Measurements from ENCODE around the gene DNAH1. TPM values are rescaled to one million over a fixed set of nuclear protein-coding genes. Genes with fewer than 3 reads are reported as not detected.
"Not testable (repeated sequence)": the region's sequence is repeated elsewhere in the genome, so short reads cannot be mapped to it uniquely, and the experiment has no call there.

Gene DNAH1
- total RNA-seq, 1 donor = 8.7 TPM

- Histone ChIP-seq H3K27me3 (ENCODE audit: insufficient read depth, low read length) (no peaks in the 10 kb centered on the region), H3K79me2 (ENCODE audit: insufficient read depth, low read length) (peaks cover 99% of the 10 kb centered on the region), H3K27ac (ENCODE audit: low read depth, low read length) (no peak overlapping the region), H4K20me1 (ENCODE audit: insufficient read depth, low read length) (peaks cover 78% of the 10 kb centered on the region), H2AFZ (ENCODE audit: low read length) (no peak overlapping the region), H3K4me2 (ENCODE audit: insufficient read depth, low read length) (no peak overlapping the region), H3K36me3 (ENCODE audit: insufficient read depth, low read length) (peaks cover 29% of the 10 kb centered on the region), H3K9me3 (ENCODE audit: low read depth, low read length) (no peaks in the 10 kb centered on the region), H3K4me3 (ENCODE audit: insufficient read depth, low read length) (no peak overlapping the region), H3K4me1 (ENCODE audit: insufficient read depth, low read length) (peaks cover 22% of the 10 kb centered on the region)
- no peak for DNase-seq (ENCODE audit: insufficient read length, low spot score, missing footprints)
- no peak for TF ChIP-seq CTCF (IDR thresholded peaks at IDR 0.05; ENCODE audit: extremely low read depth, low read depth, low read length)
Measured at GRCh38 chr3:52272831-52273230, 43.3 kb upstream of the DNAH1 start.

- Histone ChIP-seq H3K4me1 (ENCODE audit: insufficient read depth, low read length) (peaks cover 30% of the 10 kb centered on the region), H3K79me2 (ENCODE audit: insufficient read depth, low read length) (peaks cover 84% of the 10 kb centered on the region), H4K20me1 (ENCODE audit: insufficient read depth, low read length) (peaks cover 65% of the 10 kb centered on the region)
- not testable (repeated sequence) for H3K36me3 ChIP-seq (ENCODE audit: insufficient read depth, low read length); H3K27ac ChIP-seq (ENCODE audit: low read depth, low read length); H3K9me3 ChIP-seq (ENCODE audit: low read depth, low read length); H3K4me3 ChIP-seq (ENCODE audit: insufficient read depth, low read length); H3K27me3 ChIP-seq (ENCODE audit: insufficient read depth, low read length); H3K4me2 ChIP-seq (ENCODE audit: insufficient read depth, low read length); DNase-seq (ENCODE audit: insufficient read length, low spot score, missing footprints); H2AFZ ChIP-seq (ENCODE audit: low read length)
Measured at GRCh38 chr3:52274781-52275180, 41.3 kb upstream of the DNAH1 start.

- Histone ChIP-seq H3K36me3 (ENCODE audit: insufficient read depth, low read length) (no peaks in the 10 kb centered on the region), H2AFZ (ENCODE audit: low read length) (no peak overlapping the region), H3K27ac (ENCODE audit: low read depth, low read length) (peak overlapping the region; percentile 92), H3K4me3 (ENCODE audit: insufficient read depth, low read length) (peak overlapping the region; percentile 93), H4K20me1 (ENCODE audit: insufficient read depth, low read length) (peaks cover 45% of the 10 kb centered on the region), H3K4me1 (ENCODE audit: insufficient read depth, low read length) (peaks cover 37% of the 10 kb centered on the region), H3K9me3 (ENCODE audit: low read depth, low read length) (no peaks in the 10 kb centered on the region), H3K27me3 (ENCODE audit: insufficient read depth, low read length) (no peaks in the 10 kb centered on the region), H3K4me2 (ENCODE audit: insufficient read depth, low read length) (peak overlapping the region; percentile 92), H3K79me2 (ENCODE audit: insufficient read depth, low read length) (peaks cover 58% of the 10 kb centered on the region)
- no peak for TF ChIP-seq CTCF (IDR thresholded peaks at IDR 0.05; ENCODE audit: extremely low read depth, low read depth, low read length)
- DNase-seq (ENCODE audit: insufficient read length, low spot score, missing footprints) = peak; percentile 89
Measured at GRCh38 chr3:52277071-52277964, 38.8 kb upstream of the DNAH1 start.

- H3K4me3 ChIP-seq (ENCODE audit: insufficient read depth, low read length) = peak overlapping the region; percentile 93
- H3K27ac ChIP-seq (ENCODE audit: low read depth, low read length) = peak overlapping the region; percentile 92
- peak; percentile 27 for TF ChIP-seq CTCF (IDR thresholded peaks at IDR 0.05; ENCODE audit: extremely low read depth, low read depth, low read length)
- no peaks in the 10 kb centered on the region for H3K27me3 ChIP-seq (ENCODE audit: insufficient read depth, low read length)
- H3K9me3 ChIP-seq (ENCODE audit: low read depth, low read length) = no peaks in the 10 kb centered on the region
- peaks cover 39% of the 10 kb centered on the region for H3K4me1 ChIP-seq (ENCODE audit: insufficient read depth, low read length)
- H3K36me3 ChIP-seq (ENCODE audit: insufficient read depth, low read length) = no peaks in the 10 kb centered on the region
- peak overlapping the region; percentile 90 for H2AFZ ChIP-seq (ENCODE audit: low read length)
- H3K79me2 ChIP-seq (ENCODE audit: insufficient read depth, low read length) = peaks cover 51% of the 10 kb centered on the region
- peak; percentile 89 for DNase-seq (ENCODE audit: insufficient read length, low spot score, missing footprints)
- H4K20me1 ChIP-seq (ENCODE audit: insufficient read depth, low read length) = peaks cover 38% of the 10 kb centered on the region
- peak overlapping the region; percentile 92 for H3K4me2 ChIP-seq (ENCODE audit: insufficient read depth, low read length)
Measured at GRCh38 chr3:52277972-52278509, 38.1 kb upstream of the DNAH1 start.
